NCI-H1417 (cell line): Measurements from ENCODE around the gene CNTN2.
A peak's percentile ranks its signal among the peaks of the same experiment; 100 is the strongest.

Experiments used
- DNase-seq, 3 experiments: peaks; one replicate each; lab custom pipeline; 2025; lab: John Stamatoyannopoulos, UW

Gene CNTN2

DNA sequence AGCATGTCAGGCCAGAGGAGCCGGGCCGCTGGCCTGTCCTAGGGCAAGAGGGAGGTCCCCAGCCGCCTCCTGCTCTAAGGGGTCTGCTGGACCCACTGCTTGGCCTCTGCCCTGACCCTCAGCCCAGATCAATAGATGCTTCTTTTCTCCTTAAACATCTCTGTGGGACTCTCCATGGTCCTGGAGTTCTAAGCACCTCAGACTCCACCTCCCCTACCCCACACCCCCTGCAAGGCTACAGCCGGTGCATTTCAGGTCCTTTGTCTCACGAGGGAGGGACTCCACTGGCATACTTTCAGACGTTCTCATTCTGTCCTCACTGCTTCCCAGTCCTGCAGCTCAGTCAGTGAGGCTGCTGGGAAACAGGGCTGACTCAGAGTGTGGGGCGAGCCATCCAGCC lies 11.0 kb downstream of the CNTN2 start:
- DNase-seq: no peak

DNA sequence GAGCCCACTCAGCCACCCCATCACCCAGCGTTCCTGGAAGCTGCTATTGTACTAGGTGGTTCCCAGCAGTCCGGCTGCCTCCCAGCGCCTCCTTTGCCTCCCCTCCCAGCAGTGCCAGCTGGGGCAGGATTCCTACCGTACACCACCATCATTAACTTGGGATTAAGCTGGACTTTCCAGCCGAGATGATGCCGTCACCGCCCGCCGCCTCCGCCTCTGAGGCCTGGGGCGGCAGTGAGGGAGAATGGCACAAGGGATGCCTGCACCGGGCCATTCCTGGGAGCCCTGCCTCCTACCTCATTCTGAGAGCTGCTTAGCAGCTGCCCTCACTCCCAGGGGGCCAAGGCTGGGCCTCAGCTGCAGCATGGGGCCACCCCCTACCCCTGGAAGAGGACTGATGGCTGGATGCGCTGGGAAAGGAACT lies 13.2 kb downstream of the CNTN2 start:
- DNase-seq: no peak

DNA sequence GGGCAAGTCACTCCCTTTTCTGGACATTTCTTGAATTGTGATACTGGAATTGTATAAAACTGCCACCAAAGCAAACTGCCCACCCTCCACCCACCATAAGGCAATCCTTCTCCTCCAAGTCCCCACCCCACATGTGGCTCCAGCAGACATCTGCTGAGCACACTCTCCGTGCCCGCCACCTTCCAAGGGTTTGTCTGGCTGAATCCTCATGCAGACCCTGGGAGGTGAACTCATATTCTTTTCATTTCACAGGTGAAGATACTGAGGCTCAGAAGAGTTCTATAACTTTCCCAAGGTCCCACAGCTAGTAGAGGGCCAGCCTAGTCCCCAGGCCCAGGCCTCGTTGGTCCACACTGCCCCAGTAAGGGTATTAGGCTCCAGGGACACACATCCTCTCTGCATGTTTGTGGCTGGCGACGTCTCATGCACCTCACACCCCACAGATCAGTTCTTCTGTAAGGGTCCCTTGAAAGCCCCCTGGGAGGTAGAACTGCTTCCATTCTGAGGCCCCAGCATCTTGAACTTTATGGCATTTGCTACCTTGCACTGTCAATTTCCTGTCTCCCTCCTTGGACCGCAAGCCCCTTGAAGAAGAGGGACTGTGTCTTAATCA lies 14.1 kb downstream of the CNTN2 start:
- DNase-seq: no peak

GRCh38 chr1:205057808-205058575 lies 15.0 kb downstream of the CNTN2 start:
- DNase-seq: no peak

GRCh38 chr1:205058853-205059252 lies 15.8 kb downstream of the CNTN2 start:
- no peak for DNase-seq

- no peak for DNase-seq
Observed at GRCh38 chr1:205059660-205060059, 16.6 kb downstream of the CNTN2 start.

DNA sequence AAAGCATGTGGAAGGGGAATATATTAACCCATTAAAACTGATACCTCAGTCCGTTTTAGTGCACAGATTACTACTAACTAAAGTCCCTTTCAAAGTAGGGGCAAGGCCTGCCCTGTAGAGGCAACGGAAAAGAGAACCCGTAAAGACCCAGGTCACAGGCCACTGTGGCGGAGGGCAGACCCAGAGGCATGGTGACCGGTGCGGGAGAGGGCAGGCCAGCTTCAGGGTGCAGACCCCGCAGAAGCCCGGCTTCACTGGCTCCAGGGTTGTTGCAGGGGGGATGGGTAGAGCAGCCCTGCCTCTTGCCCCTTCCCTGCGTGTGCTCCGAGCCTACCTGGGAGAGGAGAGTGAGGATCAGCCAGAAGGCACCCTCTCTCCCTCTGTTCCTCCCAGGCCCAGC lies 17.7 kb downstream of the CNTN2 start:
- DNase-seq: no peak

DNA sequence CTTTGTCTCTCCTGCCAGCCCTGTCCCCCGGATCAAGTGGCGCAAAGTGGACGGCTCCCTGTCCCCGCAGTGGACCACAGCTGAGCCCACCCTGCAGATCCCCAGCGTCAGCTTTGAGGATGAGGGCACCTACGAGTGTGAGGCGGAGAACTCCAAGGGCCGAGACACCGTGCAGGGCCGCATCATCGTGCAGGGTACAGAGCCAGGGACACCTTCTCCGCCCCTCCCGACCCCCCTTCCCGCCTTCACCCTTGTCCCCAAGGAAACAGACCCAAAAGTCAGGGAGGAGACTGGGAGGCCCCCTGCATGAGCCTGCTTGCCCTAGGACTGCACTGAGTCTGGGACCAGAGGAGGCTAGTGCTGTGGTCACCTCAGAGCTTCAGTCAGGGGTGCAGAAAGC lies 18.2 kb downstream of the CNTN2 start:
- no peak for DNase-seq

DNA sequence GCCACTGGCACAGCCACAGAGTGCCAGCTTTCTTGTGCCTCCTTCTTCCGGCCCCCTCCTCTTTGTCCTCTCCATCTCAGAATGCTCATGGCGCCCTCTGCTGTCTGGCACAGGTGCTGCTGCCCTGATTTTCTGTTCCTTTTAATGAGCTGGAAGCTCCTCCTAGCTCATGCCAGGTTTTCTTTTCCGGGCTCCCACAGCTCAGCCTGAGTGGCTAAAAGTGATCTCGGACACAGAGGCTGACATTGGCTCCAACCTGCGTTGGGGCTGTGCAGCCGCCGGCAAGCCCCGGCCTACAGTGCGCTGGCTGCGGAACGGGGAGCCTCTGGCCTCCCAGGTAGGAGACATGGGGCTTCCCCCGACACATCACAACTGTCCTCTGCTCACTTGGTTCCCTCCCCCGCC lies 18.7 kb downstream of the CNTN2 start:
- DNase-seq: peak; percentile 63 to 95 (median 85)

DNA sequence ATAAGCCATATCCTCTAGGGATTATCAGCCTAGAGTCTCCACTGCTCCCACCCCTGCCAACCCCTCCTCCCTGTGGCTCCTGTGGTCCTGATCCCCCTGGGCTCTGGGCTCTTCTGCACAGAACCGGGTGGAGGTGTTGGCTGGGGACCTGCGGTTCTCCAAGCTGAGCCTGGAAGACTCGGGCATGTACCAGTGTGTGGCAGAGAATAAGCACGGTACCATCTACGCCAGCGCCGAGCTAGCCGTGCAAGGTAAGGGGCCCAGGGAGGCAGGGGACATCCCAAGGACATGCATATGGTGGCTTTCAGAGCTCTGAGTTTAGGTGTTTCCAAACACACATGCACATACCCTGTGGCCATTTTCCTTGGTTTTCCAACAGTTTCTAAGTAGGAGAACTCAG lies 19.3 kb downstream of the CNTN2 start:
- DNase-seq: no peak

DNA sequence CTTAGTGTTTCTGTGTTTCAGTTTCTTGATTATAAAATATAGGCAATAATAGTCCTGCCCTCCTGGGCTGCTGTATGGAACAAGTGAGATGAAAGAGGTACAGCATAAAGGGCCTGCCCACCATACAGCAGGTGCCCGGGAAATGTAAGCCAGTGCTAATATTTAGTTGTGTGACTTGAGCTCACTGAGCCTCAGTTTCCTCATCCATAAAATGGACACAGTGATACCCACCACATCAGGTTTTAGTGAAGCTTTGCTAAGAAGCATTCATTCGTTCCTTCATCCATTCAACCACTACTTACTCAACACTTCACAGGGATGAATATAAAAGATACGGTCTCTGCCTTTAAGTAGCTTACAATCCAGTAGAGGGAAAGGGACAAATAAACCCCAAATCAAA lies 19.9 kb downstream of the CNTN2 start:
- no peak for DNase-seq

DNA sequence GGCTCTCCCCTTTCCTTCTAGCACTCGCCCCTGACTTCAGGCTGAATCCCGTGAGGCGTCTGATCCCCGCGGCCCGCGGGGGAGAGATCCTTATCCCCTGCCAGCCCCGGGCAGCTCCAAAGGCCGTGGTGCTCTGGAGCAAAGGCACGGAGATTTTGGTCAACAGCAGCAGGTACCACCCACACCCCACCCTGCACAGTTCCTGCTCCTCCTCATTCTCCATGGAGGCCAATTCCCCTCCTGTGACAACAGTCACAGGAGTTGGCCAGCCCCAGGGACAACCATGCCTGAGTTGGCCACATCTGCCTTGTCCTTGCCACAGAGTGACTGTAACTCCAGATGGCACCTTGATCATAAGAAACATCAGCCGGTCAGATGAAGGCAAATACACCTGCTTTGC lies 21.3 kb downstream of the CNTN2 start:
- DNase-seq: no peak

- DNase-seq: no peak
Observed at GRCh38 chr1:205064741-205065316, 21.8 kb downstream of the CNTN2 start.

DNA sequence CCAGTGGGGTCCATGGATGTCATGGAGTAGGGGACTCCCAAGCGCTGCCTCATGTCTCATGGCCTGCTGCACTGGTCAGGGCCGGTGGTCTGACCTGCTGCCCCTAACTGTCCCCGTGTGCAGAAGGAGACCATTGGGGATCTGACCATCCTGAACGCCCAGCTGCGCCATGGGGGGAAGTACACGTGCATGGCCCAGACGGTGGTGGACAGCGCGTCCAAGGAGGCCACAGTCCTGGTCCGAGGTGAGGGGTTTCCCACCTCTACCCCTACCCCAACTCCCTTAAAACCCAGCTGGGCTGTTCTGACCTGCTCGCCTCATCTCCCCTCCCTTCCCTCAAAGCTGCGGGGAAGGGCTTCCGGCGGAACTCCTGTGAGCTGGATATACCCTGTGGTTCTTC lies 22.7 kb downstream of the CNTN2 start:
- no peak for DNase-seq

GRCh38 chr1:205066141-205066818 lies 23.3 kb downstream of the CNTN2 start:
- DNase-seq: no peak

GRCh38 chr1:205067031-205067430 lies 24.0 kb downstream of the CNTN2 start:
- DNase-seq: no peak

DNA sequence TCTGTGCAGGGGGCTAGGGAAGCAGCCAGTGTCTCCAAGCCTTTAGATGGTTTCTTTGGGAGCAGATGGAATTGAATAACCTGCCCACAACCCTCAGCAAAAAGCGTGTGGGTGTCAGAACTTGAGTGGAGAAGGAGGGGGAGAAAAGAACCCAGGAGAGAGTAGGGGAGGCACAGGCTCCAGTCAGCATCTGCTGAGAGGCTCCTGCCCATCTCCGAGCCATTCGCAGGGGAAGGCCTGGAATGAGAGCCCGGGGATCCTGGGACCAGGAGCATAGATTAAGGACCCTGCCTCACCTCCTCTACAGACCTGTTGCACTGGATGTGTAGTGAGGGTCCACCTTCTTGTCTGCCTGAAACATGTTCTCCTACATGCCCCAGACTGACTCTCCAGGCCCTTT lies 25.0 kb downstream of the CNTN2 start:
- no peak for DNase-seq

GRCh38 chr1:205068457-205069040 lies 25.5 kb downstream of the CNTN2 start:
- DNase-seq: no peak

DNA sequence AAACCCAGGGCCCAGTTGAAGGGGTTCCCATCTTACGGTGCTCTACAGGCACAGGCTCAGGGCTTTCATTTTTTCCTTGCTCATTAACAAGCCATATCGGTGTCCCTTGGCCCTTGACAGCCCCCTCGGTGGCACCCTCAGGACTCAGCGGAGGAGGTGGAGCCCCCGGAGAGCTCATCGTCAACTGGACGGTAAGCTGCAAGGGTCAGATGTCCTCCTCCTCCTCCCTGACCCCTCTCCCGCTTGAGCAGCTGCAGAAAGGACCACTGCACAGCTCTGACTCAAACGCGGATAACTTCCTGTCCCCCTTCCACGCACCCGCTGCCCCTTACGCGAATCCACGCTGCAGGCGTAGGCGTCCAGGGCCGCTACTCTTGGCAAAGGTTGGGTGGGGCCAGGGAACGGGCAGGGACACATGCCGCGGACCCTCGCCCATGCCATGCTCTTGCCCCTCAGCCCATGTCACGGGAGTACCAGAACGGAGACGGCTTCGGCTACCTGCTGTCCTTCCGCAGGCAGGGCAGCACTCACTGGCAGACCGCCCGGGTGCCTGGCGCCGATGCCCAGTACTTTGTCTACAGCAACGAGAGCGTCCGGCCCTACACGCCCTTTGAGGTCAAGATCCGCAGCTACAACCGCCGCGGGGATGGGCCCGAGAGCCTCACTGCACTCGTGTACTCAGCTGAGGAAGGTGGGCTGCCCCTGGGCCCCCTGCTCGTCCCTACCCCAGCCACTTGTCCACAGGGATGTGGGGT lies 26.5 kb downstream of the CNTN2 start:
- DNase-seq: no peak

DNA sequence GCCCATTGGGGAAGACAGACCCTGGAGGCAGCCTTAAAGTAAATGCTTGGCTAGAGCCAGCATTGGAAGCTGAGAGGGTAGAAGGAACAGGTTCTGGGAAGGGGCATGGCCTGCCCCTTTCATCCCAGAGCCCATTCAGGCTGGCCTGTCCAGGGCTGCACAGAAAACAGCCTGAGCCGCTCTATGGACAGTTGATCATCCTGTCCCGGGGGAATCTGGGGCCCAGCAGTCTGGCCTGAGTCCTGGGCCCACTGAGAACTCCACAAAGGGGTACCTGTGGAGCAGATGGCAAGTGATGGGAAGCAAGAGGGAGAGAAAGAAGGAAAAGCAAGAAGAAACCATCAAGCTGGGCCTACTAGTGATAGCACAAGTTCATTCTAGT lies 28.0 kb downstream of the CNTN2 start:
- DNase-seq: no peak

DNA sequence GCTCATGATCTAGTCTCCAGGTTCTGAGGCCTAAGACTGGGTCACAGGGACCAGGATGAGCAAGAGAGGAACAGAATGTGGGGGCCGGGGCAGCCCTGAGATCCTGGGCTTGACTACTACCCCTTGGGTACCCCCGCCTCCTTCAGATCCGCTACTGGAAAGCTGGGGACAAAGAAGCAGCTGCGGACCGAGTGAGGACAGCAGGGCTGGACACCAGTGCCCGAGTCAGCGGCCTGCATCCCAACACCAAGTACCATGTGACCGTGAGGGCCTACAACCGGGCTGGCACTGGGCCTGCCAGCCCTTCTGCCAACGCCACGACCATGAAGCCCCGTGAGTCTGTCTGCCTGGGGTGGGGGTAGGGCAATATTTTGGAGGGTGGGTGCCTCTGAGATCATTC lies 28.8 kb downstream of the CNTN2 start:
- DNase-seq: no peak

DNA sequence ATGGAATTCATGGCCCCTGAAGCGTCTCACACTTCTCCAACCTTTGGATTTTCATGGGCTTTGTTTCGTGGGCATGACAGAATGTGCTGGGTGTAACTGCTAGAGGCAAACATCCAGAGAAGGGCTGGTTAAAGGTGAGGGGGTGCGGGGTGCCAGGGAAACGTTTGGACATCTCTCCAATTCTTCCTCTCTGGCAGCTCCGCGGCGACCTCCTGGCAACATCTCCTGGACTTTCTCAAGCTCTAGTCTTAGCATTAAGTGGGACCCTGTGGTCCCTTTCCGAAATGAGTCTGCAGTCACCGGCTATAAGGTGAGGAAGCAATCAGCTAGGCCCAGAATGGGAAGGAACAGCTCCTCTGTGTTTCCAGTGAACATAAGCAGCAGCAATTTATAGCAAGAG lies 29.3 kb downstream of the CNTN2 start:
- DNase-seq: no peak
